A549 (cell line): Measurements from ENCODE around the gene C9orf78. TPM values are rescaled to one million over a fixed set of nuclear protein-coding genes. Genes with fewer than 3 reads are reported as not detected.

Experiments used
- ATAC-seq, 2 experiments: fragments of 200-7000 bp in 1 of 2; fragments of >200 bp in 1 of 2; cut with Nextera tagmentation in 1 of 2; cut with Tn5 transposase in 1 of 2; 3 replicates each; pipeline versions ENCODE4 v1.8.0 to v1.9.1; 2018 to 2020; ENCODE audit warnings: mild to moderate bottlenecking in 1 of 2, moderate library complexity in 1 of 2
- CTCF ChIA-PET: fragments of 300-600 bp; sonication (Branson Sonifier 250); formaldehyde crosslinking; extraction: SDS; loops from one replicate; lab custom pipeline; 2021; ENCODE audit warnings: antibody characterized with exemption, inconsistent platforms; lab: Yijun Ruan, JAX
- POLR2A ChIA-PET: fragments of 350-600 bp; formaldehyde crosslinking; extraction: SDS; loops from one replicate; lab custom pipeline; 2021; ENCODE audit warnings: antibody characterized with exemption, inconsistent platforms; lab: Yijun Ruan, JAX
- DNase-seq, 2 experiments: peaks; one replicate each; pipeline versions ENCODE4 v3.0.0 to v3.0.0-alpha.2; 2011 to 2016; ENCODE audit warnings: low read depth in 1 of 2, low spot score in 1 of 2
- FAIRE-seq: peaks from 2 replicates; lab custom pipeline; 2011; peaks lifted over from hg19 to GRCh38; lab: Jason Lieb, UNC
- H3K27ac ChIP-seq, 2 experiments: fragments of >200 bp; sonication (Bioruptor Twin); formaldehyde crosslinking; 3 replicates each; pipeline ENCODE4 v1.5.1; 2016 to 2017
- H3K4me1 ChIP-seq: fragments of >200 bp; sonication (Bioruptor Twin); formaldehyde crosslinking; 3 replicates; pipeline ENCODE4 v1.6.1; 2016
- H3K4me2 ChIP-seq: fragments of >200 bp; sonication (Bioruptor Twin); formaldehyde crosslinking; 3 replicates; pipeline ENCODE4 v1.6.1; 2016
- H3K4me3 ChIP-seq: fragments of >200 bp; sonication (Bioruptor Twin); formaldehyde crosslinking; 3 replicates; pipeline ENCODE4 v1.5.1; 2016
- H3K9me3 ChIP-seq: fragments of >200 bp; sonication (Bioruptor Twin); formaldehyde crosslinking; 3 replicates; pipeline ENCODE4 v1.6.1; 2016
- CBX8 ChIP-seq: fragments of 200-600 bp; sonication (generic); IDR thresholded peaks from 2 replicates; pipeline ENCODE4 v1.6.1; 2016
- EP300 ChIP-seq, 2 experiments: fragments of >200 bp; sonication (Bioruptor Twin); formaldehyde crosslinking; IDR thresholded peaks; 2 replicates in 1 of 2; 3 replicates in 1 of 2; pipeline ENCODE4 v1.6.1; 2016 to 2017
- FOXS1 ChIP-seq: fragments of 250-450 bp; sonication (Bioruptor Pico); IDR thresholded peaks from 2 replicates; pipeline ENCODE4 v1.5.0; 2020; ENCODE audit warnings: mild to moderate bottlenecking, moderate library complexity
- HDAC2 ChIP-seq: fragments of 200-600 bp; sonication (generic); IDR thresholded peaks from 2 replicates; pipeline ENCODE4 v1.6.1; 2016
- HEYL ChIP-seq: fragments of 250-450 bp; sonication (Bioruptor Pico); IDR thresholded peaks from 2 replicates; pipeline ENCODE4 v1.8.0; 2021; ENCODE audit warnings: mild to moderate bottlenecking, moderate library complexity
- HOXA7 ChIP-seq: fragments of 250-450 bp; sonication (Bioruptor Pico); IDR thresholded peaks from 2 replicates; pipeline ENCODE4 v1.5.0; 2020; ENCODE audit warnings: mild to moderate bottlenecking, moderate library complexity
- HOXB13 ChIP-seq: fragments of 250-450 bp; sonication (Bioruptor Pico); IDR thresholded peaks from 2 replicates; pipeline ENCODE4 v1.5.0; 2020; ENCODE audit warnings: low read depth, mild to moderate bottlenecking, moderate library complexity
- HOXB5 ChIP-seq: fragments of 250-450 bp; sonication (Bioruptor Pico); IDR thresholded peaks from 2 replicates; pipeline ENCODE4 v1.5.0; 2020; ENCODE audit warnings: mild to moderate bottlenecking, moderate library complexity
- MAFK ChIP-seq: fragments of 450-650 bp; IDR thresholded peaks from 2 replicates; pipeline ENCODE4 v1.6.1; 2014; ENCODE audit not compliant: partially characterized antibody
- MAZ ChIP-seq: fragments of 150-350 bp; IDR thresholded peaks from 2 replicates; pipeline ENCODE4 v1.6.1; 2014; ENCODE audit warnings: antibody characterized with exemption, low read depth, low read length, borderline replicate concordance
- MYC ChIP-seq: IDR thresholded peaks from 2 replicates; pipeline ENCODE4 v1.6.1; 2012; ENCODE audit warnings: mild to moderate bottlenecking, inconsistent platforms, low read length, improper control_type of control experiment, borderline replicate concordance
- NPAS2 ChIP-seq: fragments of 250-450 bp; sonication (Bioruptor Pico); IDR thresholded peaks from 2 replicates; pipeline ENCODE4 v1.8.0; 2022; ENCODE audit warnings: mild to moderate bottlenecking, moderate library complexity, borderline replicate concordance
- POLR2A ChIP-seq: IDR thresholded peaks from 2 replicates; pipeline ENCODE4 v1.6.1; 2012; ENCODE audit warnings: mild to moderate bottlenecking, low read length
- RAD21 ChIP-seq, 2 experiments: fragments of >200 bp in 1 of 2; sonication (Bioruptor Twin) in 1 of 2; formaldehyde crosslinking in 1 of 2; IDR thresholded peaks in 1 of 2; conservative IDR thresholded peaks in 1 of 2; 2 replicates in 1 of 2; 3 replicates in 1 of 2; pipeline ENCODE4 v1.6.1; 2012 to 2018; ENCODE audit warnings: inconsistent platforms in 1 of 2
- TFCP2L1 ChIP-seq: fragments of 250-450 bp; sonication (Bioruptor Pico); IDR thresholded peaks from 2 replicates; pipeline ENCODE4 v1.5.0; 2021; ENCODE audit warnings: mild to moderate bottlenecking
- WGBS: methylation state at CpG from one replicate; pipeline ENCODE4 v1.1.6; 2017; ENCODE audit errors: missing lambda C conversion rate; 5-methylcytosine and 5-hydroxymethylcytosine counted together
- polyA plus RNA-seq, 4 experiments: library from polyadenylated mRNA; depleted of rRNA in 3 of 4; stranded (reverse); fragments of >200 nt; fragmentation: RNase III in 1 of 4; extraction: RNeasy Plus Mini Kit Qiagen cat#74134 plus additional on column Dnase treatment in 1 of 4; gene quantifications; 2 replicates in 3 of 4; 3 replicates in 1 of 4; pipeline ENCODE4 v1.2.3, GENCODE V29; 2011 to 2017
- TF ChIP-seq, protein P1 (sequence below): fragments of 250-450 bp; sonication (Bioruptor Pico); IDR thresholded peaks from 2 replicates; pipeline ENCODE4 v1.5.0; 2020; ENCODE audit warnings: low read depth, mild to moderate bottlenecking, moderate library complexity
- TF ChIP-seq, protein P2 (sequence below): fragments of 200-600 bp; sonication (generic); IDR thresholded peaks from 2 replicates; pipeline ENCODE4 v1.6.1; 2016; ENCODE audit warnings: antibody characterized with exemption, mild to moderate bottlenecking, moderate library complexity
- TF ChIP-seq, protein P3 (sequence below): IDR thresholded peaks from 2 replicates; pipeline ENCODE4 v1.6.1; 2012
- TF ChIP-seq, protein P4 (sequence below): fragments of 250-450 bp; sonication (Bioruptor Pico); IDR thresholded peaks from 2 replicates; pipeline ENCODE4 v1.5.0; 2021; ENCODE audit warnings: mild to moderate bottlenecking, moderate library complexity, borderline replicate concordance

Gene C9orf78
- polyA plus RNA-seq, 2 of the 4 experiments (the other 2 are of a cell fraction): 91.4 to 131 TPM

DNA sequence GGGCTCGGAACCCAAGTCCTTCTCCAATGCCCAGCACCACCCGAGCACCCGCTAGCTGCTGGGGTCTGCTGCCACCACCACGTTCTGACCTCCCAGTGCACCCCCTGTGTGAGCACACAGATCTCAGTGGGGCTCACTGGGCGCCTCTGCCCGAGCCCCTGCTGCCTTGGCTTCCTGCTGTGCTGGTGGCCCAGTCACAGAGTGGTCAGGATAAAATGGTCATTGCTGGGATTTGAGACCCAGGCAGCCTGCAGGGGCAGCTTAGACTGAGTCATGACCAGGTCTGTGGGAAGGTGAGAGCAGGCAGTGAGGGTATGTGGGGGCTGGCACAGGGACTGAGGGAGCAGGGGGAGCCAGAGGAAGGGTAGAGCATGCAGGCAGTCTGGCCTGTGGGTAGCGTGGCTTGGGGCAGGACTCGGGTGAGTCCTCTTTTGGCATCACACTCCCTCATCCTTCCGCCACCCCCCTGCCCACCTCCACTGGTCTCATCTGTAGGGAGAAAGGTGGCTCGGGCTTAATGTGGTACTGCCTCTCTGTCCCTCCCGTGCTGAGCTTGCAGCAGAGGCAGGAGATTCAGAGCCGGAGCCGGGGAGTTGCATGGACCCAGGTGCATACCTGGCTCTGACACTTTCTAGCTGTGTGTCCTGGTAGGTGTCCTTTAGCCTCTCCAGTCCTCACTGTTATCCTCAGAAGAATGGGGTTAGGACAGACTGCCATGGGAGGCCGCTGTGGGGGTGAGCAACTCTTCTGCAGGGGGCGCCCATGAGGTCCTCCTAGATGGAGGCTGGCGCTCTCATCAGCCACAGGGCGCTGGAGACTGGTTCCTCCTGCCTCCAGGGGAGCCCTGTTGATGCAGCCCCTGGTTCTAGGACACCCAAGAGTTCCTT, 32.3 kb upstream of the C9orf78 start:
- ChIA-PET POLR2A (no interaction called here), CTCF (interaction anchor here (0.6 to 1.8 kb wide), 6 partner anchors 9 to 695 kb away, joined by 3 to 5 read pairs (median 3); no protein-coding TSS in a partner anchor)
- Histone ChIP-seq H3K9me3 (no peaks in the 10 kb centered on the region), H3K4me2 (no peak overlapping the region), H3K4me1 (no peaks in the 10 kb centered on the region), H3K4me3 (no peak overlapping the region), H3K27ac (no peak overlapping the region)
- no peak for DNase-seq
- TF ChIP-seq, protein P1, sequence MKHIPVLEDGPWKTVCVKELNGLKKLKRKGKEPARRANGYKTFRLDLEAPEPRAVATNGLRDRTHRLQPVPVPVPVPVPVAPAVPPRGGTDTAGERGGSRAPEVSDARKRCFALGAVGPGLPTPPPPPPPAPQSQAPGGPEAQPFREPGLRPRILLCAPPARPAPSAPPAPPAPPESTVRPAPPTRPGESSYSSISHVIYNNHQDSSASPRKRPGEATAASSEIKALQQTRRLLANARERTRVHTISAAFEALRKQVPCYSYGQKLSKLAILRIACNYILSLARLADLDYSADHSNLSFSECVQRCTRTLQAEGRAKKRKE (CRISPR knock-in tag): no peak
- TF ChIP-seq FOXS1 (CRISPR knock-in tag) (no peak), MAFK (no peak), RAD21 (conservative IDR thresholded peaks at IDR 0.05 in 1 of 2, IDR thresholded peaks at IDR 0.05 in 1 of 2) (peak in 1 of 2 experiments; percentile 19; a peak in 1 of 5 replicates), HOXB13 (CRISPR knock-in tag) (no peak)
- TF ChIP-seq, protein P2, sequence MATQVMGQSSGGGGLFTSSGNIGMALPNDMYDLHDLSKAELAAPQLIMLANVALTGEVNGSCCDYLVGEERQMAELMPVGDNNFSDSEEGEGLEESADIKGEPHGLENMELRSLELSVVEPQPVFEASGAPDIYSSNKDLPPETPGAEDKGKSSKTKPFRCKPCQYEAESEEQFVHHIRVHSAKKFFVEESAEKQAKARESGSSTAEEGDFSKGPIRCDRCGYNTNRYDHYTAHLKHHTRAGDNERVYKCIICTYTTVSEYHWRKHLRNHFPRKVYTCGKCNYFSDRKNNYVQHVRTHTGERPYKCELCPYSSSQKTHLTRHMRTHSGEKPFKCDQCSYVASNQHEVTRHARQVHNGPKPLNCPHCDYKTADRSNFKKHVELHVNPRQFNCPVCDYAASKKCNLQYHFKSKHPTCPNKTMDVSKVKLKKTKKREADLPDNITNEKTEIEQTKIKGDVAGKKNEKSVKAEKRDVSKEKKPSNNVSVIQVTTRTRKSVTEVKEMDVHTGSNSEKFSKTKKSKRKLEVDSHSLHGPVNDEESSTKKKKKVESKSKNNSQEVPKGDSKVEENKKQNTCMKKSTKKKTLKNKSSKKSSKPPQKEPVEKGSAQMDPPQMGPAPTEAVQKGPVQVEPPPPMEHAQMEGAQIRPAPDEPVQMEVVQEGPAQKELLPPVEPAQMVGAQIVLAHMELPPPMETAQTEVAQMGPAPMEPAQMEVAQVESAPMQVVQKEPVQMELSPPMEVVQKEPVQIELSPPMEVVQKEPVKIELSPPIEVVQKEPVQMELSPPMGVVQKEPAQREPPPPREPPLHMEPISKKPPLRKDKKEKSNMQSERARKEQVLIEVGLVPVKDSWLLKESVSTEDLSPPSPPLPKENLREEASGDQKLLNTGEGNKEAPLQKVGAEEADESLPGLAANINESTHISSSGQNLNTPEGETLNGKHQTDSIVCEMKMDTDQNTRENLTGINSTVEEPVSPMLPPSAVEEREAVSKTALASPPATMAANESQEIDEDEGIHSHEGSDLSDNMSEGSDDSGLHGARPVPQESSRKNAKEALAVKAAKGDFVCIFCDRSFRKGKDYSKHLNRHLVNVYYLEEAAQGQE: no peak
- TF ChIP-seq, protein P3, sequence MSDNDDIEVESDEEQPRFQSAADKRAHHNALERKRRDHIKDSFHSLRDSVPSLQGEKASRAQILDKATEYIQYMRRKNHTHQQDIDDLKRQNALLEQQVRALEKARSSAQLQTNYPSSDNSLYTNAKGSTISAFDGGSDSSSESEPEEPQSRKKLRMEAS: no peak
- WGBS: 78% methylated on average over 16 of the region's 17 CpGs
- ATAC-seq: peak; percentile 42 to 81
- no peak for FAIRE-seq

DNA sequence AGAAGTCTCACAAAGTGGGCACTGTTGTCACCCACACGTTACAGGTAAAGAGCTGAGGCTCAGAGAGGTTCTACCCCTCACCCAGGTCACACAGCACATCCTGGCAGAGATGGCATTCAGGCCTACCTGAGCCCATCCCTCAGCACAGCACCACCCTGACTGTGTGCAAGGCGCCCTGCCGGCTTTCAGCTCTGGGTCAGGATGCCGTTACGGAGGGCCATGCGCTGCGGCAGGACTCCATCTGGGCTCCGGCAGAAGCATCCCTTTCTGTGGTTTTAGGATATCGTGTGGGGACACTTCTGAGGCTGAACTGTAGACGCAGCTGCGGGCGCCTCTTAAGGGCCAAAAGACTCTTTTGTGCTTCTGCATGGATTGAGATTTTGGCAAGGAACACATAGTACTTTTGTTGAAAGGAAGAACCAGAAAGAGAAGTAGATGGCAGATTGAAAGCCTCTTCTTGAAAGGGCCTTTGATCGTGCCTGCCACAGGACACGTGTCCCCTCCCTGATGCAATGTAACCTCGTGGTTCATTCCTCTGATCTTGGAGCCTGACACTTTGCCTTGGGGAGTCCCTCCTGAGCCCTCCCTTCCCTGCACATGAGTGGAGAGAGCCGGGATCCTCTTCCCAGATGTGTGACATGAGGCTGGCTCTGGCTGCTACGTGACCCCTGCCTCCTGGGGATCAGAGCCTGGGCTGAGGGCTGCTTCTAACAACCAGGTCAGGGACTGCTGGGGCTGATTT, 31.5 kb upstream of the C9orf78 start:
- 81% methylated on average over 15 of the region's 17 CpGs for WGBS
- CTCF ChIA-PET: interaction anchor here (0.6 to 1.7 kb wide), 3 partner anchors 10 to 696 kb away, joined by 3 to 5 read pairs (median 3); no protein-coding TSS in a partner anchor

DNA sequence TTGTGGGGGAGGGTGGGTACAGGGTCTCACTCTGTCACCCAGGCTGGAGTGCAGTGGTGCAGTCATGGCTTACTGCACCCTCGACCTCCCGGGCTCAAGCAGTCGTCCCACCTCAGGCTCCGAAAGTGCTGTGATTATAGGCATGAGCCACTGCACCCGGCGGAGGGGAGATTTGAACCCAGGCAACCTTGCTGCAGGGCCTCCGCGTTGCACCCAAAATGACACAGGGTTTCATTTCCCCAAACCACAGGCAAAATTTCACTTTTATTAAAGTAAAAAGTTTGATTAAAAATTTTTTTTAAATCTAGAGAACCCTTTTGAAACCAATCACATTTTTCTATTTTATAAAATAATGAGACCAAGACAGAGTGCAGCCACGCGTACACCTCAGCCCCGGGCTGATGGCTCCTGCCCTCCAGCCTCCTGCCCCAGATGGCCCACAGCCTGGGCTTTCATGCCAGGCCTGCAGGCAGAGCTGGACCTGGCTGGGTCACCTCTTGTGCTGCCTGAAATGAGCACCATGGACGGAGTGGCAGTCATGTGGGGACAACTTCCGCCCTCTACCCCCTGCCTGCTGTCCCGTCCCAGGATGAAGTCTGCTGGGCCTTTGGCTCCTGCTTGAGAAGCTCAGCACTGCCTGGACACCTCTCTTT, 30.7 kb upstream of the C9orf78 start:
- Histone ChIP-seq H3K27ac (no peak overlapping the region), H3K4me1 (no peaks in the 10 kb centered on the region), H3K9me3 (no peaks in the 10 kb centered on the region), H3K4me2 (no peak overlapping the region), H3K4me3 (no peak overlapping the region)
- ChIA-PET CTCF (interaction anchor here (0.7 to 1.7 kb wide), 2 partner anchors 11 to 370 kb away, joined by 3 to 5 read pairs; no protein-coding TSS in a partner anchor), POLR2A (interaction anchor here (0.6 kb wide), 1 partner anchor 31 kb away, joined by 3 read pairs; no protein-coding TSS in a partner anchor)
- TF ChIP-seq HDAC2: no peak
- no peak for TF ChIP-seq EP300 (IDR thresholded peaks at IDR 0.05)
- TF ChIP-seq HEYL (CRISPR knock-in tag): no peak
- no peak for TF ChIP-seq NPAS2 (CRISPR knock-in tag)
- TF ChIP-seq, protein P1 (CRISPR knock-in tag): no peak
- TF ChIP-seq MAZ: no peak
- no peak for TF ChIP-seq HOXB5 (CRISPR knock-in tag)
- no peak for TF ChIP-seq TFCP2L1 (CRISPR knock-in tag)
- TF ChIP-seq, protein P4, sequence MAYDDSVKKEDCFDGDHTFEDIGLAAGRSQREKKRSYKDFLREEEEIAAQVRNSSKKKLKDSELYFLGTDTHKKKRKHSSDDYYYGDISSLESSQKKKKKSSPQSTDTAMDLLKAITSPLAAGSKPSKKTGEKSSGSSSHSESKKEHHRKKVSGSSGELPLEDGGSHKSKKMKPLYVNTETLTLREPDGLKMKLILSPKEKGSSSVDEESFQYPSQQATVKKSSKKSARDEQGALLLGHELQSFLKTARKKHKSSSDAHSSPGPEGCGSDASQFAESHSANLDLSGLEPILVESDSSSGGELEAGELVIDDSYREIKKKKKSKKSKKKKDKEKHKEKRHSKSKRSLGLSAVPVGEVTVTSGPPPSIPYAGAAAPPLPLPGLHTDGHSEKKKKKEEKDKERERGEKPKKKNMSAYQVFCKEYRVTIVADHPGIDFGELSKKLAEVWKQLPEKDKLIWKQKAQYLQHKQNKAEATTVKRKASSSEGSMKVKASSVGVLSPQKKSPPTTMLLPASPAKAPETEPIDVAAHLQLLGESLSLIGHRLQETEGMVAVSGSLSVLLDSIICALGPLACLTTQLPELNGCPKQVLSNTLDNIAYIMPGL (CRISPR knock-in tag): no peak
- no peak for TF ChIP-seq MYC
- TF ChIP-seq, protein P3: no peak
- no peak for TF ChIP-seq MAFK
- no peak for TF ChIP-seq POLR2A
- 90% methylated on average over 14 of the region's 14 CpGs for WGBS
- DNase-seq: no peak
- no peak for FAIRE-seq
- ATAC-seq: no peak

More for the DNA sequence above, 31.5 kb upstream of the C9orf78 start:
- Histone ChIP-seq H3K4me3 (no peak overlapping the region), H3K27ac (no peak overlapping the region), H3K4me2 (no peak overlapping the region), H3K9me3 (no peaks in the 10 kb centered on the region), H3K4me1 (no peaks in the 10 kb centered on the region)
- POLR2A ChIA-PET: no interaction called here
- no peak for ATAC-seq
- FAIRE-seq: no peak
- no peak for TF ChIP-seq CBX8
- no peak for TF ChIP-seq HOXA7 (CRISPR knock-in tag)
- no peak for TF ChIP-seq NPAS2 (CRISPR knock-in tag)
- TF ChIP-seq, all 56 proteins: peak for 0
- no peak for DNase-seq
